ENCODE measurements around the gene ATP5F1A. TPM values are rescaled to one million over a fixed set of nuclear protein-coding genes. Genes with fewer than 3 reads are reported as not detected.
"Not testable (repeated sequence)": the region's sequence is repeated elsewhere in the genome, so short reads cannot be mapped to it uniquely, and the experiment has no call there.

Gene ATP5F1A
- total and polyA plus RNA-seq, 9 donors = 467 to 597 (median 491) TPM

GRCh38 chr18:46113751-46114150 lies 15.7 kb upstream of the ATP5F1A start:
- no peaks in the 10 kb centered on the region for H3K4me1 ChIP-seq (ENCODE audit: control insufficient read depth, insufficient read depth, low read length)
- no peak overlapping the region for H3K27ac ChIP-seq (ENCODE audit: low read length)
- no peak for DNase-seq
- peaks cover 22% of the 10 kb centered on the region for H3K36me3 ChIP-seq (ENCODE audit: control insufficient read depth, insufficient read depth, low read length)
- WGBS (ENCODE audit: insufficient coverage) = no CpG with 5 or more reads among the region's 1 CpG
- H3K4me3 ChIP-seq (ENCODE audit: low read length) = no peak overlapping the region
- no peaks in the 10 kb centered on the region for H3K9me3 ChIP-seq (replicated peaks; ENCODE audit: control insufficient read depth, low read depth, low read length)
- no peaks in the 10 kb centered on the region for H3K27me3 ChIP-seq (ENCODE audit: control insufficient read depth, insufficient read depth, low read length)

- no CpG with 5 or more reads among the region's 3 CpGs for WGBS (ENCODE audit: insufficient coverage)
- no peak for DNase-seq
- H3K4me1 ChIP-seq (ENCODE audit: control insufficient read depth, insufficient read depth, low read length) = no peaks in the 10 kb centered on the region
- no peak overlapping the region for H3K27ac ChIP-seq (ENCODE audit: low read length)
- H3K36me3 ChIP-seq (ENCODE audit: control insufficient read depth, insufficient read depth, low read length) = peaks cover 28% of the 10 kb centered on the region
- no peaks in the 10 kb centered on the region for H3K27me3 ChIP-seq (ENCODE audit: control insufficient read depth, insufficient read depth, low read length)
- H3K4me3 ChIP-seq (ENCODE audit: low read length) = no peak overlapping the region
- H3K9me3 ChIP-seq (replicated peaks; ENCODE audit: control insufficient read depth, low read depth, low read length) = no peaks in the 10 kb centered on the region
Measured at GRCh38 chr18:46110406-46110805, 12.3 kb upstream of the ATP5F1A start.

- 100% methylated on average over 1 of the region's 5 CpGs for WGBS (ENCODE audit: insufficient coverage)
- H3K4me3 ChIP-seq (ENCODE audit: low read length) = no peak overlapping the region
- no peak for DNase-seq
- no peaks in the 10 kb centered on the region for H3K27me3 ChIP-seq (ENCODE audit: control insufficient read depth, insufficient read depth, low read length)
- no peak overlapping the region for H3K27ac ChIP-seq (ENCODE audit: low read length)
- H3K9me3 ChIP-seq (replicated peaks; ENCODE audit: control insufficient read depth, low read depth, low read length) = no peaks in the 10 kb centered on the region
- H3K36me3 ChIP-seq (ENCODE audit: control insufficient read depth, insufficient read depth, low read length) = peaks cover 21% of the 10 kb centered on the region
- peaks cover 2% of the 10 kb centered on the region for H3K4me1 ChIP-seq (ENCODE audit: control insufficient read depth, insufficient read depth, low read length)
Measured at GRCh38 chr18:46109386-46109785, 11.3 kb upstream of the ATP5F1A start.

- peaks cover 10% of the 10 kb centered on the region for H3K36me3 ChIP-seq (ENCODE audit: control insufficient read depth, insufficient read depth, low read length)
- under 1% methylated on average over 41 of the region's 57 CpGs for WGBS (ENCODE audit: insufficient coverage)
- peak; percentile 96 for DNase-seq
- peak within 1 kb of the TSS; percentile 97 for H3K27ac ChIP-seq (ENCODE audit: low read length)
- H3K4me1 ChIP-seq (ENCODE audit: control insufficient read depth, insufficient read depth, low read length) = peaks cover 2% of the 10 kb centered on the region
- H3K4me3 ChIP-seq (ENCODE audit: low read length) = peak within 1 kb of the TSS; percentile 91
- no peaks in the 10 kb centered on the region for H3K27me3 ChIP-seq (ENCODE audit: control insufficient read depth, insufficient read depth, low read length)
- no peaks in the 10 kb centered on the region for H3K9me3 ChIP-seq (replicated peaks; ENCODE audit: control insufficient read depth, low read depth, low read length)
Measured at GRCh38 chr18:46104128-46104911, 6.2 kb upstream of the ATP5F1A start, which contains the start of gene HAUS1. HAUS1 (plus strand) TSS chr18:46104385; CDS start chr18:46104412, 27 bp downstream.

GRCh38 chr18:46099463-46099862 lies 1.4 kb upstream of the ATP5F1A start:
- Histone ChIP-seq H3K4me3 (ENCODE audit: low read length) (no peak overlapping the region), H3K27ac (ENCODE audit: low read length) (no peak overlapping the region), H3K27me3 (ENCODE audit: control insufficient read depth, insufficient read depth, low read length) (no peaks in the 10 kb centered on the region), H3K9me3 (replicated peaks; ENCODE audit: control insufficient read depth, low read depth, low read length) (no peaks in the 10 kb centered on the region), H3K4me1 (ENCODE audit: control insufficient read depth, insufficient read depth, low read length) (peaks cover 10% of the 10 kb centered on the region), H3K36me3 (ENCODE audit: control insufficient read depth, insufficient read depth, low read length) (peaks cover under 1% of the 10 kb centered on the region)
- DNase-seq = no peak
- 97% methylated on average over 7 of the region's 8 CpGs for WGBS (ENCODE audit: insufficient coverage)

GRCh38 chr18:46098616-46098933 lies 479 bp upstream of the ATP5F1A start:
- peak overlapping the region; percentile 94 for H3K27ac ChIP-seq (ENCODE audit: low read length)
- H3K9me3 ChIP-seq (replicated peaks; ENCODE audit: control insufficient read depth, low read depth, low read length) = no peaks in the 10 kb centered on the region
- WGBS (ENCODE audit: insufficient coverage) = 18% methylated on average over 11 of the region's 16 CpGs
- no peak for DNase-seq
- peaks cover 10% of the 10 kb centered on the region for H3K4me1 ChIP-seq (ENCODE audit: control insufficient read depth, insufficient read depth, low read length)
- peak overlapping the region; percentile 83 for H3K4me3 ChIP-seq (ENCODE audit: low read length)
- no peaks in the 10 kb centered on the region for H3K27me3 ChIP-seq (ENCODE audit: control insufficient read depth, insufficient read depth, low read length)
- peaks cover 8% of the 10 kb centered on the region for H3K36me3 ChIP-seq (ENCODE audit: control insufficient read depth, insufficient read depth, low read length)

GRCh38 chr18:46097431-46097800 lies 680 bp downstream of the ATP5F1A start:
- DNase-seq = no peak

GRCh38 chr18:46096651-46097300 lies 1.3 kb downstream of the ATP5F1A start:
- Histone ChIP-seq H3K27ac (ENCODE audit: low read length) (peak overlapping the region; percentile 94), H3K36me3 (ENCODE audit: control insufficient read depth, insufficient read depth, low read length) (peaks cover 21% of the 10 kb centered on the region), H3K27me3 (ENCODE audit: control insufficient read depth, insufficient read depth, low read length) (no peaks in the 10 kb centered on the region), H3K9me3 (replicated peaks; ENCODE audit: control insufficient read depth, low read depth, low read length) (no peaks in the 10 kb centered on the region), H3K4me1 (ENCODE audit: control insufficient read depth, insufficient read depth, low read length) (peaks cover 10% of the 10 kb centered on the region), H3K4me3 (ENCODE audit: low read length) (peak overlapping the region; percentile 83)
- WGBS (ENCODE audit: insufficient coverage) = 67% methylated on average over 5 of the region's 22 CpGs
- peak; percentile 20 for DNase-seq

More at GRCh38 chr18:46097431-46097800, 680 bp downstream of the ATP5F1A start:
- peak overlapping the region; percentile 83 for H3K4me3 ChIP-seq (ENCODE audit: low read length)
- WGBS (ENCODE audit: insufficient coverage) = 0% methylated on average over 8 of the region's 8 CpGs
- no peaks in the 10 kb centered on the region for H3K27me3 ChIP-seq (ENCODE audit: control insufficient read depth, insufficient read depth, low read length)
- H3K27ac ChIP-seq (ENCODE audit: low read length) = peak overlapping the region; percentile 94
- peaks cover 10% of the 10 kb centered on the region for H3K4me1 ChIP-seq (ENCODE audit: control insufficient read depth, insufficient read depth, low read length)
- H3K9me3 ChIP-seq (replicated peaks; ENCODE audit: control insufficient read depth, low read depth, low read length) = no peaks in the 10 kb centered on the region
- peaks cover 16% of the 10 kb centered on the region for H3K36me3 ChIP-seq (ENCODE audit: control insufficient read depth, insufficient read depth, low read length)

GRCh38 chr18:46095532-46095931 lies 2.6 kb downstream of the ATP5F1A start:
- no CpG with 5 or more reads among the region's 10 CpGs for WGBS (ENCODE audit: insufficient coverage)
- H3K36me3 ChIP-seq (ENCODE audit: control insufficient read depth, insufficient read depth, low read length) = peaks cover 27% of the 10 kb centered on the region
- no peak overlapping the region for H3K27ac ChIP-seq (ENCODE audit: low read length)
- no peak overlapping the region for H3K4me3 ChIP-seq (ENCODE audit: low read length)
- no peak for DNase-seq
- H3K9me3 ChIP-seq (replicated peaks; ENCODE audit: control insufficient read depth, low read depth, low read length) = no peaks in the 10 kb centered on the region
- no peaks in the 10 kb centered on the region for H3K27me3 ChIP-seq (ENCODE audit: control insufficient read depth, insufficient read depth, low read length)
- H3K4me1 ChIP-seq (ENCODE audit: control insufficient read depth, insufficient read depth, low read length) = peaks cover 10% of the 10 kb centered on the region

- not testable (repeated sequence) for H3K27ac ChIP-seq (ENCODE audit: low read length); DNase-seq; H3K9me3 ChIP-seq (replicated peaks; ENCODE audit: control insufficient read depth, low read depth, low read length); H3K27me3 ChIP-seq (ENCODE audit: control insufficient read depth, insufficient read depth, low read length); H3K4me1 ChIP-seq (ENCODE audit: control insufficient read depth, insufficient read depth, low read length); H3K4me3 ChIP-seq (ENCODE audit: low read length)
- 85% methylated on average over 4 of the region's 8 CpGs for whole genome bisulfite sequencing (ENCODE audit: insufficient coverage)
- peaks cover 72% of the 10 kb centered on the region for H3K36me3 ChIP-seq (ENCODE audit: control insufficient read depth, insufficient read depth, low read length)
Measured at GRCh38 chr18:46088501-46088900, 9.6 kb downstream of the ATP5F1A start.
